ENCODE results near the gene ST3GAL4. TPM values are rescaled to one million over a fixed set of nuclear protein-coding genes. Genes with fewer than 3 reads are reported as not detected.
A peak's percentile ranks its signal among the peaks of the same experiment; 100 is the strongest.

ST3GAL4 gene
- polyA plus RNA-seq, 1 donor (not counting 4 experiments of a cell fraction or from before 2014, with no cell fraction given): 24.6 TPM

DNA sequence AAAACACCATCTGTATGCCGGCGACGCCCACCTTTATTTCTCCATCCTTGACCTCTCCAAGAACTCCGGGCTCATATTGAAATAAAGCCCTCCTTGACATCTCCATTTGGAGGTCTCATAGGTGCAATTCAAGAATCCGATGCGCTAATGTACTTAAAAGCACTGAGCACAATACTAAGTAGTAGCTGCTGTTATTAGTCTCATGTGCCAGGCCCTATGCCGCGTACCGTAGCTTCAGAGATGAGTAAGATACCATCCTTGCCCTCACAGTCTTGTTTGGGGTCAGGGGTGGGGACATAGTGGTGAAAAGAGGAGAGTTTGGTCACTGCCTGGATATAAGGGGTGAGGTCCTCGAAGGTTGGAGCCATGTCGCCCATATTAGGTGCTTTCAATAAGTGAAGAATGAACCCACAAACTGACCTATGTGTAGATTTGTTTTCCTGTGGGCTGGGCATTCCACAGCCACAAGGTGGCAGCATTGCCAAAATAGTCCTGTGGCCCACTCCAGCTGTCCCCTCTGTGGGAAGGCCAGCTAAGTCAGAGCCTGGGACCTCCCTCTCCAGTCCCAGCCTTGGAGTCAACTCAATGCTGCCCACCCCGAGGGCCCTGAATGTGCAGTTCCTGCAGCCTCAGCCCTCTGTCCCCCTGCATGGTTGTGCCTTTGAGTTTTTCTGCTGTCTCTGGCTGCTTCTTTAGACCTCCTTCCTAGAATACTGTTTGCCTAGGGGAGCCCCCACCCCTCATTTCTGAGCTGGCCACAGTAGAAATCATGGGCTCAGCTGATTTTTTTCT, 45.1 kb upstream of the ST3GAL4 start:
- dilution Hi-C loops (cut with MboI; ENCODE audit: extremely low pct_ligation_motif_present, low sequenced_read_pairs): no loop called here
- no peak overlapping the region for H3K9ac ChIP-seq (ENCODE audit: control insufficient read depth, extremely low read depth, insufficient read depth, low read length)

DNA sequence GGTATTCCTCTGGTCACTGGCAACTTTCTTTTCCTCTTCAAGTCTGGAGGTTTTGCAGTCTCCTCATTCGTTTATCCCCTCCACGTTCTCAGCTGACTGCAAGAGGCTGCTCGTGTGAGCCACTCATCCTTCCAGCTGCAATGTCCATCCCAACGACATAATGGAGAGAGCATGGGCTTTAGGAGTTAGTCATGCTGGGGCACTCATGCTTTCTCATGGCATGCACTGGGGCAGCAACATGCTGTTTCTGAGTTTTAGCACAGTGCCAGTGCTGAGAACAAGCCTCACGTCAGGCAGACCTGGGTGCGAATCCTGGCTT, 44.5 kb upstream of the ST3GAL4 start:
- dilution Hi-C loops (cut with MboI; ENCODE audit: extremely low pct_ligation_motif_present, low sequenced_read_pairs): no loop called here
- no peak overlapping the region for H3K27ac ChIP-seq (ENCODE audit: control insufficient read depth, insufficient read depth, low read length)
- no peak overlapping the region for H3K4me3 ChIP-seq (ENCODE audit: control insufficient read depth in 2 of 3, extremely low read depth in 1 of 3, insufficient read depth in 2 of 3, low read depth in 1 of 3, low read length in 3 of 3)
- H3K9me1 ChIP-seq (ENCODE audit: control insufficient read depth, extremely low read depth, insufficient read depth, low read length): no peaks in the 10 kb centered on the region
- FAIRE-seq: no peak
- H3K4me1 ChIP-seq (ENCODE audit: control insufficient read depth, extremely low read depth, insufficient read depth, low read length): peaks cover 26% of the 10 kb centered on the region
- H3K27me3 ChIP-seq (ENCODE audit: control insufficient read depth, extremely low read depth, insufficient read depth, low read length): no peaks in the 10 kb centered on the region
- H3K36me3 ChIP-seq (ENCODE audit: control insufficient read depth in 2 of 2, extremely low read depth in 1 of 2, insufficient read depth in 2 of 2, low read length in 2 of 2): no peaks in the 10 kb centered on the region
- no peak overlapping the region for H2AFZ ChIP-seq (ENCODE audit: control insufficient read depth, low read length)
- H3K79me2 ChIP-seq (ENCODE audit: control insufficient read depth, insufficient read depth, low read length): peaks cover 4% of the 10 kb centered on the region
- no peak overlapping the region for H3K9ac ChIP-seq (ENCODE audit: control insufficient read depth, extremely low read depth, insufficient read depth, low read length)
- TF ChIP-seq, protein P1, sequence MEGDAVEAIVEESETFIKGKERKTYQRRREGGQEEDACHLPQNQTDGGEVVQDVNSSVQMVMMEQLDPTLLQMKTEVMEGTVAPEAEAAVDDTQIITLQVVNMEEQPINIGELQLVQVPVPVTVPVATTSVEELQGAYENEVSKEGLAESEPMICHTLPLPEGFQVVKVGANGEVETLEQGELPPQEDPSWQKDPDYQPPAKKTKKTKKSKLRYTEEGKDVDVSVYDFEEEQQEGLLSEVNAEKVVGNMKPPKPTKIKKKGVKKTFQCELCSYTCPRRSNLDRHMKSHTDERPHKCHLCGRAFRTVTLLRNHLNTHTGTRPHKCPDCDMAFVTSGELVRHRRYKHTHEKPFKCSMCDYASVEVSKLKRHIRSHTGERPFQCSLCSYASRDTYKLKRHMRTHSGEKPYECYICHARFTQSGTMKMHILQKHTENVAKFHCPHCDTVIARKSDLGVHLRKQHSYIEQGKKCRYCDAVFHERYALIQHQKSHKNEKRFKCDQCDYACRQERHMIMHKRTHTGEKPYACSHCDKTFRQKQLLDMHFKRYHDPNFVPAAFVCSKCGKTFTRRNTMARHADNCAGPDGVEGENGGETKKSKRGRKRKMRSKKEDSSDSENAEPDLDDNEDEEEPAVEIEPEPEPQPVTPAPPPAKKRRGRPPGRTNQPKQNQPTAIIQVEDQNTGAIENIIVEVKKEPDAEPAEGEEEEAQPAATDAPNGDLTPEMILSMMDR (optimal IDR thresholded peaks at IDR 0.05 in 1 of 3, IDR thresholded peaks at IDR 0.05 in 1 of 3, conservative IDR thresholded peaks at IDR 0.05 in 1 of 3; ENCODE audit: extremely low read depth in 1 of 3, insufficient read depth in 2 of 3, low read length in 3 of 3): no peak
- TF ChIP-seq EZH2 (IDR thresholded peaks at IDR 0.05; ENCODE audit: low read length): no peak
- H4K20me1 ChIP-seq (ENCODE audit: control insufficient read depth, extremely low read depth, insufficient read depth, low read length): no peaks in the 10 kb centered on the region
- no peak overlapping the region for H3K4me2 ChIP-seq (ENCODE audit: control insufficient read depth, extremely low read depth, insufficient read depth, low read depth, low read length)
- H3K9me3 ChIP-seq (ENCODE audit: control insufficient read depth, low read depth, low read length): no peaks in the 10 kb centered on the region
- no peak for DNase-seq (ENCODE audit: low read depth, low spot score)

More for the DNA sequence above, 45.1 kb upstream of the ST3GAL4 start:
- H2AFZ ChIP-seq (ENCODE audit: control insufficient read depth, low read length): no peak overlapping the region
- H4K20me1 ChIP-seq (ENCODE audit: control insufficient read depth, extremely low read depth, insufficient read depth, low read length): no peaks in the 10 kb centered on the region
- no peak overlapping the region for H3K4me3 ChIP-seq (ENCODE audit: control insufficient read depth in 2 of 3, extremely low read depth in 1 of 3, insufficient read depth in 2 of 3, low read depth in 1 of 3, low read length in 3 of 3)
- peaks cover 26% of the 10 kb centered on the region for H3K4me1 ChIP-seq (ENCODE audit: control insufficient read depth, extremely low read depth, insufficient read depth, low read length)
- H3K4me2 ChIP-seq (ENCODE audit: control insufficient read depth, extremely low read depth, insufficient read depth, low read depth, low read length): no peak overlapping the region
- H3K27me3 ChIP-seq (ENCODE audit: control insufficient read depth, extremely low read depth, insufficient read depth, low read length): no peaks in the 10 kb centered on the region
- no peak overlapping the region for H3K27ac ChIP-seq (ENCODE audit: control insufficient read depth, insufficient read depth, low read length)
- TF ChIP-seq EZH2 (IDR thresholded peaks at IDR 0.05; ENCODE audit: low read length): no peak
- TF ChIP-seq, protein P1 (optimal IDR thresholded peaks at IDR 0.05 in 1 of 3, IDR thresholded peaks at IDR 0.05 in 1 of 3, conservative IDR thresholded peaks at IDR 0.05 in 1 of 3; ENCODE audit: extremely low read depth in 1 of 3, insufficient read depth in 2 of 3, low read length in 3 of 3): peak; percentile 86 to 96 (median 91)
- H3K9me1 ChIP-seq (ENCODE audit: control insufficient read depth, extremely low read depth, insufficient read depth, low read length): no peaks in the 10 kb centered on the region
- H3K9me3 ChIP-seq (ENCODE audit: control insufficient read depth, low read depth, low read length): no peaks in the 10 kb centered on the region
- peaks cover 4% of the 10 kb centered on the region for H3K79me2 ChIP-seq (ENCODE audit: control insufficient read depth, insufficient read depth, low read length)
- no peaks in the 10 kb centered on the region for H3K36me3 ChIP-seq (ENCODE audit: control insufficient read depth in 2 of 2, extremely low read depth in 1 of 2, insufficient read depth in 2 of 2, low read length in 2 of 2)
- DNase-seq (ENCODE audit: low read depth, low spot score): no peak
- FAIRE-seq: no peak
